Stimulated activated CD8-positive, alpha-beta memory T cell treated with anti-CD3 and anti-CD28 coated beads, Interleukin-15, amount 100 ng/mL, for 24 hours (primary cell): ENCODE results near the gene NTNG1.
"Not testable (repeated sequence)": the region's sequence is repeated elsewhere in the genome, so short reads cannot be mapped to it uniquely, and the experiment has no call there.

ENCODE experiments used
- DNase-seq: peaks from one replicate; pipeline ENCODE4 v3.0.0-alpha.2; 2020; ENCODE audit warnings: low read depth

NTNG1 gene

DNA sequence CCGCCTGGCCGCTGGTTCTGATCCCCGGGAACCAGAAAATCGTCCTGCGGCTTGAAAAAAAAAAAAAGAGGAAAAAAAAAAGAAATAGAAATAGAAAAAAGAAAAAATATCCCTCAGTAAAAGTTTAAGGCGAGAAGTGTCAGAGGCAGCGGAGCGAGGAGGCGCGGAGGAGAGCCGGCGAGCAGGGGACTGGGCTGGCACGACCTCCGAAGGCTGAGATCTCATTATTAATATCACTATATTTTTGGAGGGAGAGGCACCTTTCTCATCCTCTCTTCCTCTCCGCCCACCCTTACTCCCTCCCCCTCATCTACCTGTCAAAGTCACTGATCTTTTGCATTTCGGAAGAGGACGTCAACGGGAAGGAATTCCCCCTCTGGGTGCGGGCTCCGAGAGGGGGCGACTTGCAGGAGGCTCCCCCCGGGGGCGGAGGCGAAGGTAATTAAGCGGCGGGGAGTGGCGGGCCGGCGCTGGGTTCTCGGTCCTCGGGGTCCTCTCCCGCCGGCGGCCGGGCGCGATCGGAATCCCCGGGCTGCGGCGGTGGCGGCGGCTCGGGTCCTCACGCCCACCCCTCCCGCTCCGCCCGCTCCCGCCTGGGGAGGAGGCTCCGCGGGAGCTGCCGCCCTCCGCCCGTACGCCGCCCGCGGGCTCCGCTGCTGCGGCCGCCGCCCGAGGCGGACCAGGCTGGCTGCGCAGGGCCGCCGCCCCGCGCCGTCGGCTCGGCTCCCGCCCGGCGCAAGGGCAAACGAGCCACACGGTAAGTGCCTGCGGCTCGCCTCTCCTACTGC lies at the start of gene NTNG1:
NTNG1 (plus strand) TSS at position 337 of the 788 bp plus-strand sequence.
- DNase-seq: no peak

DNA sequence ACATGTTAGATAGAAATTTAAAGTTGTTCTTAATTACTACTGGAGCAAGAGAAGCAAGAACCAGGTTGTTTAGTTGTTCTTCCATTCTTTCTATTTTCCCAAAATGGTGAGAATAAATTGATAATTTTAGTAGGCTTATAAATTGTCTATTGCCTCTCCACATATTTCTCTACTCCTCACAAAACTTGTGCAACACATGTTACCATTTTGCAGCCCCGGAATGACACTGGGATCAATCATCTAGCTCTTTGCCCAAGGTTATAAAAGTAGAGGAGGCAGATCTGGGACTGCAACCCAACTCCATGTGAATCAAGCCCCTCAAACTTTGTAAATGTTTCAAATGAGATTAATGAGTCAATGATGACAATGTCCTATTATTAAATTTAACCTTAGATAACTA lies 49.4 kb upstream of the NTNG1 start:
- no peak for DNase-seq

DNA sequence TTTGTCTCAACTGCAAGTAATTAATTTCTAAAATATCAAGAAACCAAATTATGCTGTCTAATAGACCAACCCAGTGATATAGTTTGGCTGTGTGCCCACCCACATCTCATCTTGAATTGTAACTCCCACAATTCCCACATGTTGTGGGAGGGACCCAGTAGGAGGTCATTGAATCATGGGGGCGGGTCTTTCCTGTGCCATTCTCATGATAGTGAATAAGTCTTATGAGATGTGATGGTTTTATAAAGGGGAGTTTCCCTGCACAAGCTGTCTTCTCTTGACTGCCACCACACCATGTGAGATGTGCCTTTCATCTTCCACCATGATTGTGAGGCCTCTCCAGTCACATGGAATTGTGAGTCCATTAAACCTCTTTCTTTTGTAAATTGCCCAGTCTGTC lies 47.4 kb upstream of the NTNG1 start:
- DNase-seq: not testable (repeated sequence)

DNA sequence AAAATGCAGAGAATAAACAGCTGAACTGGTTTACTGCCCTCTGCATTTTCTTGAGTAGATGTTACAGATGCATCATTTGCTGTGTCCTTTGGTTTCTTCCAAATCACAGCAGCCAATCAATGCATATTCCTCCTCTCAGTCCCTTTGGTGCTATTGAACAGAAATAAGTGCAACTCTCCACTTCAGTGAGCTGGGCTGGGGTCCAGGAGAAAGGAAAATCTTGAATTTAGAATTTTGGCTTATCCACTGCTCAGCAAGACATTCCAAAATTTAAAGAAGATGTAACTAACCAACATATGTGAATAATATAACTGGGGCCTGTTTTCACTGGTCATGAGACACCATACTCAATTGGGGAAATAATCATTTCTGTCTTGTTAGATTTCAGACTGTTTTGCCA lies 45.2 kb upstream of the NTNG1 start:
- DNase-seq: no peak

DNA sequence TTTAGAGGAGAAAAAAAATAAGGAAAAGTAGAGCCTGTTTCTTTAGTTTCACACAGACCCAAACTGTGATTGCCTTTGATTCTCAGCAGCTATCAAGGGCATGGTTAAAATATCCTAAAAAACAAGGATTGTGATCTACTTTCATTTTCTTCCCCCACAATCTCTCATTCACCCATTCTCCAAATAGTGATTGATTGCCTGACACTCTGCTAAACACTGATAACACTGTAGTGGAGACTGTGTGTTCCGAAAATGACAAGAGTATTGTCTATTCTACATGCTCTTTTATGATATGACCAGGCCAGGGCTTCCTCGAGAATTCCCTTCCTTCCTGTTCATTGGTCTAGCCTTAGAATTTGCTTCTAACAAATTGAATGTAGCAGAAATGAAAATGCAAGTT lies 44.1 kb upstream of the NTNG1 start:
- DNase-seq: no peak

DNA sequence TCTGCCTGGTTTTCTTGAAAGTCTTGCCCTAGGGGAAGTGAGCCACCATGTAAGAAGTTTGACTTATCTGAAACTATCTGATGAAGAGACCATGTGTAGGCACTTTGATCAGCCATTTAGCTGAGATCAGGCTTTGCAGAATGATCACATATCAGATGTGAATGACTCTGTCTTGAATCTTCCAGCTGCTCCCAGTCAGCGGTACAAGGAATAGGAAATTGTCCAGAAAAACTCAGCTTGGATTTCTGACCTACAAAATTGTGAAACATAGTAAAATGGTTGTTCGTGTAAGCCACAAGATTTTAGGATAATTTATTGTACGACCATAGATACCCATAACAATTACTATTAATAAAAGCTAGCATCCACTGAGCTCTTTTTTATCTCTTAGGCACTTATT lies 41.9 kb upstream of the NTNG1 start:
- DNase-seq: no peak

DNA sequence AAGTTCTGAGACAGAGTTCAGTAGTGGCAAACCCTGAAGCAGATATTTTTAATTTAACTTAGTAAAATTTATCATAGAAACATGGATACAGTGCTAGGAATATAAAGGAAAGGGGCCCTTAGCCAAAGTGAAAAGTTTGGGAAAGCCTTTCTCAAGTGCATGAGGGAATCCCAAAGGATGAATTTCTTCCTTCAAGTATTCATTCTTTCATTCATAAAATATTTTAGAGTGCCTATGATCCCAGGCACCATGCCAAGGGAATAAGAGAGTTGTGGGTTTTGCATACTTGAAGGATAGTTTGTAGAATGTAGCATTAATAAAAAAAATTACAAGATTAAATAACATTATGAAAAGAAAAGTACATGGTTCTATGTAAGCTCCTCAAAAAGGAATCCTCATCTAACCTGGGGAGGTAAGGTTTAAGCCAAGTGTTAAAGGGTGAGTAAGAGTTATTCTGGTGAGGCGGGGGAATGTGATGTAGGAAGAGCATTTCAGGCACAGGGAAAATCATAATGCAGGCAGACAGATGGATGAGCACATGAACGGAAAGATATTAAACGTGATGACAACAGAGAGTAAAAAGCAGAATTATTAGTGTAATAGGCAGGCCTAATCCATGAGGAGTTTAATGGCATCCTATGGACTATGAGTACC lies 40.4 kb upstream of the NTNG1 start:
- DNase-seq: no peak

DNA sequence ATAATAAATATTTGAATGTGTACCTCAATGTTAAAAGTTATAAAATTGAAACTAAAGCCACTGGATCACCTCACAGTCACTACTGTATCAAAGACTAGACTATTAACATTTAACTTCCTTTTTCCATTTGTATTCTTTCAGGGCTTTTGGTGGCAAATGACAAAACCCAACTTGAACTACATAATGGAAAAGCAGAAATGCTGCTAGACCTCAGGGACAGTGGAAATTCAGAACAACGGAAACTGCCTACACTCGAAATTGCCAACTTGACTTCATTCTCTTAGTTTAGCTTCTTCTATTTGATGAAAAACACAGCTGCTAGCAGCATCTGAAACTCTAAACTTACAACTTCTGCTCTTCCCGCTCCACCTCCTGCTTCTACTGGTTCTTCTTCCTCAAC lies 34.9 kb upstream of the NTNG1 start:
- no peak for DNase-seq

DNA sequence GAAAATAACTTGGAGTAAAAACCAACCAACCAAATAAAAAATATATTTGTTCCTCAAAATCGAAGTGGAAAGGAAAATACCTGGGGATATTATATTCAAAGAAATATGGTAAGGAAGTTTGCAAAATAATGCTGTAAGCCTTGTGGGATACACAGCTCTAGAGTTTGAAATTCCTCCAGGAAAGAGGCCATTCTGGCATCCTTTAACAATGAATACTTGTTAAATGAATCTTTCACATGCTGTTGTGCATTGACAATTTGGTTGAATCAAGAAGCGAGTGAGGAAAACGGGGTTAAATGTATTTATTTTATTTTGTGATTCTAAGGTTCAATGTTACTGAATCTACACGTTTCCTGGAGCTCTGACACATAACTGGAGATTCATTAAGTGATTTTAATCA lies 30.5 kb upstream of the NTNG1 start:
- no peak for DNase-seq

DNA sequence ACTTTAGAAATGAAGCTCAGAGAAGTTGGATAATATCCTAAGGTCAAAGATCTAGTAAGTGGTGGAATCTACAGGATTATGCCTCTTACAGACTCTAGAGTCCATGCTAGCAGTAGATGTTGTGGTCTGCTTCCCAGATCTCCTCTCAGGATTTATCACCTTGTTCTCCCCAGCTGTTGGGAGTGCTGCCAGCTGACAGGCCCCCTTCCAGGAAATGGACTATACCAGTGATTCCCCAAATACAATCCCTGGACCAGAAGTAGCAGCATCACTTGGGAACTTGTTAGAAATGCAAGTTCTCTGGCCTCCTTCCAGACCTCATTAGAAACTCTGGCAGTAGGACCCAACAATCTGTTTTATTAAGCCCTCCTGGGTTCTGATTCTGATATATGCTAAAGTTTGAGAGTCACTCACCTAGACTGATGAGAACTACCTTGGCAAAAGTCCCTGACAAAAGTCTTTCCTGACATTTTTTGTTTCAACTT lies 24.5 kb upstream of the NTNG1 start:
- DNase-seq: no peak

DNA sequence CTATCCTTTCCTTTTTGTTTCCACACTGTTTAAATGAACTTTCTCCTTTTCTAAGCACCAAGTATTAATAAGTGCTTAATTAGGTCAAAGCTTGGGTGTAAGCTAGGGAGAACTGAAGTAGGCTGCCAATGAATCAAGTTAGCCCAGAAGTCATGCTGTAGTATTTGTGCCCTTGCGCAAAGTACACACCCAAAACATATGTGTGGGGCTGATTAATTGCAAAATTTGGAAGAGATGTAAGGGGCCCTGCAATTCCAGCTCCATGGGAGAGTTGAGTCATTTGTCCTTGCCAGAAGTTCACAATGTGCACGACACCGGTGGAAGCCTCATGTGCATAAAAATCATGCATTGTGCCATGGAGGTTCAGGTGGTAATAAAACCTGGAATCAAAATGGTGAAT lies 18.6 kb upstream of the NTNG1 start:
- no peak for DNase-seq

DNA sequence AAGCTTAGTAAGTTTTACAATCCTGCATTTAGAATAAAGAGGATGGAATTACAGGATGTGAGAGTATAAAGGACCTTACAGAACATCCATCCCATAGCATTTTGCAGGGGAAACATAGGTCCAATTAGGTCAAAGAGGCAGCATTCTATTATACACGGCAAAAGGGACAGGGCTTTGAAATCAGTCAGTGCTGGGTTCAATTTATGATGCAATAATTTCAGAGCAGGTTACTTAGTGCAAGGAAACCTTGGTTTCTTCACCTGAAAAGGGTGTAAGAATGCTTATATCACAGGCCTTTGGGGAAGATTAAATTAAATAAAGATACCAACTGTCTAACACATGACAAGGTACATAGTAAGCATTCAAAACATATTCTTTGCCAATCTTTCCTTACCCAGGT lies 17.1 kb upstream of the NTNG1 start:
- no peak for DNase-seq

DNA sequence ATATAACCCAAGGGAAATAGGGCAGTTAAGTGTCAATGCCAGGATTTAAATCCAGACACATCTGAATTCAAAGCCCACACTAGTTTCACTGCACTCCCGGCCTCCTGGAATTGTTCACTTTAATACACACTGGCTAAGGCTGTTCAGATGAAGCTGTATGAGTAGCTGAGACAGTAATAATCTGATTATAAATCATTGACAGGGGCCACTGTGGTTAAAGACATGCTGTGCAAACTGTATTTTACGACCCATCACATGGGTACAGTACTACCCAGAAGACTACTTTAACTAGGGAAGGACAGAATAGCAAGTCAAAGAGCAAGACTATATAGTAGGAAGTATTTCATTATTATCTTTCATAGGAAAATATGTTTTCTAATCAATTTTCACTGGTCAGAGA lies 16.1 kb upstream of the NTNG1 start:
- no peak for DNase-seq

DNA sequence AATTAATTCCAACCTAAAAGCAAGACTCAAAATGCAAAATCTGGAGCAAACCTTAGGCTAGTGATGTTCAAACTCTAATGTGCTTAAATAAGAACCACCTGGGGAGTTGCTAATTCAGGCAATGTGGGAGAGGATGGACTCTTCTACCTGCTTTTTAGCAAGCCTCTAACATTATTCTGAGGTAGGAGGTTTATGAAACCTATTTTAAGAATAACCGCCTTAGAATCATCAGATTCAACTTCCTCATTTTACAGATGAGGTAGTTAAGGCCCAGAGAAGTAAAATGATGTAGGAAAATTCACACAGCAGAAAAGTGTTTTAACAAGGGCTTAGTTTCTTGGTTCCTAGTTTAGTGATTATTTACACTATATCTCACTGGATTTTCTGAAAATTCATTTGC lies 8.6 kb upstream of the NTNG1 start:
- DNase-seq: no peak

DNA sequence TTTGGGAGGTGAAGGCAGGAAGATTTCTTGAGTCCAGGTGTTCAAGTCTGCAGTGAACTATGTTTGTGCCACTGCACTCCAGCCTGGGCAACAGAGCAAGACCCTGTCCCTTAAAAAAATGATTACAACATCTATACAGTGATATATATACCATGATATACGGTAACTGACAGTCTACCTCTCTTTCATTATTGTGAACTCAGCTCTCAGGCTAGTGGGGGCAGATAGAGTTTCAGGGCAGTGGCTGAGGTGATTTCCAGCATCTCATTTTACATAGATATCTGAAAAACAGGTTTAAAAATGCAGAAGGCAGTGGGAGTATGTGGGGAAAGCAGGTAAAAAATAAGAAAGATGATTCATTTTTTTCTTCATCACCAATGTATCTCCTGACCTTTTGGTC lies 8.1 kb upstream of the NTNG1 start:
- DNase-seq: no peak

DNA sequence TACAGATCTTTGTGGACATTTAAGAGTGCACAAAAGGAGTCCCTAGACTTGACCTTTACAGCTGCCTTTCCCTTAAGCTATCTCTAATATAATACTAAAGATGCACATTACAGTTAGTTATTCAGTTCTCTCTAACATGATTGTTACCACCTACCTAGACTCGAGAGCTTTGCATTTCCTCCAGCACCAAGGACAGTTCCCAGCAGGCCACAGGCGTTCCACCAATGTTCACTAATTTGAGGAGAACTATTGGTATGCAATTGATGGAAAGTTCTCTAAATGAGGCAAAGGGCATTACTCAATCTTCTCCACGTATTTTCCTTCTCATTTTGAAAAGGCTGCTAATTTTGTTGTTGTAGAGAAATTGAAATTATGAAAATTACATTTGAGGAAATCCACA lies 5.4 kb upstream of the NTNG1 start:
- no peak for DNase-seq

DNA sequence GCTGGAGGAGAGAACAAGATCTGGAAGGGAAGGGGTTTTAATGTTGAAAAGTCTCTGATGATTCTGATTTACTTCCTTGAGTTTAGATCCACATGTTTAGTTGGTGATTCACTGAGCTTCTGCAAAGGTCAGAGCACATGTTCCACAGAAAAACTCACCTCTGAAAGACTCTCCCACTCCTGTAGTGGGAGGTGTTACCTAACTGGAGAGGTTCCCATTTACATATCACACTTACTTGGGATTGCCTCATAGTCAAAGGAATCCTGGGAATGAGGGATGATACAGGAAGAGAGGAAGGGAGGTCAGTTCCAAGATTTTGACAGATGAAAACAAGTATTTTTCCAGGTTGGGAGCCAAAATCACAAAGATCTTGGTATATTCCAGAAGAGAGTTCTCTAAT lies 2.7 kb upstream of the NTNG1 start:
- no peak for DNase-seq

DNA sequence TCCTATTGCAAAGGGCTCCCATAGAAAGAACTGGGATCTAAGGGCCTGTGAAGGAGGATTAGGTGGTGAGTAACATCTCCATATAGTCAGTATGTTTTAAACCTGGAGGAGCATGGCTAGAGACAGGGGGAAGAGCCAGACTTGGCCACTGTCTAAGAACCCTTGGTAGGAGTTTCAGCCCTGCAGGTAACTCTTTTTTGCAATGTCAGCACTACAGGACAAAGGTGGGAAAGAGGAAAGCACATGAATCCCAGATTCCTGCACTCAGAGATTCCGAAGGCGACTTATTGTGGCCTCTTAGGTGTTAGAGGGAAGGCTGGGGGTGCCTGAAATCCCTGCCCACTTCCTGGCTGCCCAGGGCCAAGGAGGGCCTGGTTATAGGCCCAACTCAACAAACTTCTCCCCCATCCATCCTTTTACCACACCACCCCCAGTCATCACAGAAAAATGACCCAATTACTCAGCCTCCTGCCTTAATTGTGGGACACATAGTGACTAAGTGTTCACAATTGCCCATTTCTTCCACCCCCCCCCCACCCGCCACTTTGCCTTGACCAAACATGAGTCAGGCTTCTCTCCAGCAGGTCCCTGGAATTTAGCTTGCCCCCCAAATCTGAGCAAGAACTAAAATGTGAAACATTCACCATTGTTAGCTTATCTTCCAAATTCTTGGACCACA lies 1.9 kb upstream of the NTNG1 start:
- DNase-seq: no peak

DNA sequence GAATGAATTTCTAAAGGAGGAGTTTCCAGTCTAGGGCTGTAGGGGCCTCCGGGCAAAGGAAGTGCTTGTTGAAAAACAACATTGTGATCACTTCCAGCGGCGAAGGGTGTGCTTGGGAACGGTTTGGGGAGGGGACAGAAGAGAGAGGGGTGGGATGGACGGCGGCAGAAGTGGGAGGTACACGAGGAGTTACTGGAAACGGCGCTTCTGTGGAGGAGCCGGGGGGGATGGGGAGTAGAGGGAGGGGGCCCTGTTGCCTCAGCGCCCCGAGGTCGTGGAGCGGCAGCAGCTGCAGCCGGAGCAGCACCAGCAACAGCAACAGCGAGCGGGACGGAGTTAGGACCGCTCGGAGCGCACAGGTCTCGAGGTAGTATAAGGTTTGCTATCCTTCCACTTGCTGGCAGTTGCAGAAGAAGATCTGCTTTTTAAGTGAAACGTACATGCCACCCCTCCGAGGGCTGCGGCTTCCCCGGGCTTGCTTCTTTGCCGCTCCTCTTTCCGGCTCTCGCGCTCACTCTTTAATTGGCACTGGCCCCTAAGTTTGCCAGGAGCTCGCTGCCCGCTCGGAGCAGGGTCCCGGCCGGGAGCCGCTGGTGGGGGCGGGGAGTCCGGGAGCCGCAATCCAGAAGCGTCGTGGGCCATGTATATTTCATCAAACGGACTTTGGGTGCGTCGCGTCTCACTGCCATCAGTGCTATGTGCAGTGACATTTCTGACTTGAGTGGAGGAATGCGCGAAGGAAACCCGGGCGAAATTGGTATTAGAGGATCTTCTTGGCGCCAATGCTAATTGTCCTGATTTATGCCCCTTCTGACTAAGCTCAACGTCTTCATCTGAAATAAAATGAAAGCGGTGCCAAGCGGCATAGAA lies 771 bp upstream of the NTNG1 start:
- no peak for DNase-seq

DNA sequence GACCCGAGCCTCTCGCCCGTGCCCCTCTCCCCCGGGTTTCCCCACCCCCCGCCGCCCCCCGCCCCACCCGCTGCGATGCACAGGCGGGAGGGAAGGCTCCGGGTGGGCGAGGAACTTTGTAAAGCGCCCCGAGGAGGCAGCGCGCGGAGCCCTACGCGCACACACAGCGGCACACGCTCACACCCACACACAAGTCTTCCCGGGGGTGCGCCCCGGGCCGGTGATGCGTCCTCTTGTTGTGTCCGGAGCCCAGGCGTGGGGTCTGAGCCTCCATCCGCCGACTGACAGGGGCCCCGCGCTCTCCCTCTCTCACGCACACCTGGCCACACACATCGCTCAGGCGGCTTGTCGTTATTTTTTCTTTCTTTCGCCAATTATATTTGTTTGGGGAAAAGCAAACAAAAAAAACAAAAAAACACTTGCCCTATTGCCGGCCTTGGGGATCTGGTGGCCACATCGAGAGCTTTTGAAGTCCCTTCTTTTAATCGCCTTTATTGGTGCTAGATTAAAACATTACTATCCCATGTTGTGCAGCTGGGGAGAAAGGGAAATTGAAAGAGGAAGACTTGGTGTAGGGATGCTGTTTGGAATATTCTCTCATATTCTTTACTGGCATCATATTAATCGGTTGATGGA lies 770 bp downstream of the NTNG1 start:
- DNase-seq: no peak

DNA sequence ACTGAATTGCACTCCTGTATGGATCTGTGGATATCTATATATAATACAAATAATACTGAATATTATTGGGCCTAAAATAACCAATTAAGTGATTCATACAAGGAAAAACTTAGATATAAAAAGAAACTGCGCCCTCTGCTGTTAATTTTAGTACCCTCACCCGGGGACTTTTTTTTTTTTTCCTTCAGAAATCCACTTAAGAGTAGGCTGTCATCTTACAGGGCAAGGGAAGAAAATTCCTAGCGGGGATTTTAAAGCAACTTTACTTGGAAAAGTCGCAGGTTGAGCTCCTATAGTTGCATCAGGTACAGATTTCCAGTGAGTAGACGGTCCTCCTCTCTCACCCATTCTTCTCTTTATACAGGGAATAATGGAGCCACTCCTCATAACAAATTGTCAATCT lies 1.3 kb downstream of the NTNG1 start:
- no peak for DNase-seq

DNA sequence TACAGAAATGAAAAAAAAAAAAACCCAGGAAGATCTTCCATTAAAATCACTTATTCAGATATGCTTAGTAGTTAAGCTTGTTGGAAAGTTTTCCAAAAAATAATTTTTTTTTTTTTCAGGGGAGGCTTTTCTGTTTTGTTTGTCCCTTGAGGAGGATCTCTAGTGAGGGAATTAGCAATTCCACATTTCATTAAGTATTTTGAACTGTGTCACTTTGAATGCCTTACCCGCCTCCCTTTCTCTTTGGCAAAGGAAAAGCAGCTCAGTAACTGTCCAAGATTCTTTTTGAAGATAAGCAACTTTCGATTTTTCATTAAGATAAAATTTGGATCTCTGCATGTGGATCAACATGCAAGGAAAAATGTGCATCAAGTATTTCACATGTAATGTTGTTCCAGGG lies 1.8 kb downstream of the NTNG1 start:
- no peak for DNase-seq
